HepG2 (cell line): Measurements from ENCODE around the gene RGMA.

ENCODE experiments used
- POLR2G ChIP-seq: fragments of 200-400 bp; formaldehyde crosslinking; IDR thresholded peaks from 2 replicates; pipeline ENCODE4 v1.6.1; 2018; ENCODE audit warnings: mild to moderate bottlenecking, low read depth, low read length, moderate library complexity
- ZNF431 ChIP-seq: sonication (generic); formaldehyde crosslinking; IDR thresholded peaks from 2 replicates; pipeline ENCODE4 v1.9.0; 2022; ENCODE audit warnings: missing genetic modification reagents, low read depth, mild to moderate bottlenecking, borderline replicate concordance

GRCh38 chr15:93025625-93025982 is 63.4 kb downstream of the RGMA start:
- TF ChIP-seq ZNF431 (CRISPR knock-in tag) (no peak), POLR2G (no peak)
